HFF-Myc (cell line): Measurements from ENCODE around the gene STK32C.

Experiments used
- DNase-seq: peaks from one replicate; pipeline ENCODE4 v3.0.0-alpha.2; 2011; ENCODE audit warnings: low read depth; ENCODE audit errors: extremely low read depth
- H3K4me3 ChIP-seq: replicated peaks from 2 replicates; pipeline ENCODE4 v1.5.1; 2011; ENCODE audit warnings: low read depth, mild to moderate bottlenecking, control low read depth, low read length
- CTCF ChIP-seq: IDR thresholded peaks from 2 replicates; pipeline ENCODE4 v1.5.1; 2012; ENCODE audit warnings: mild to moderate bottlenecking, low read depth, low read length, control low read depth; ENCODE audit errors: missing control alignments

STK32C gene

GRCh38 chr10:132306864-132307751, 642 bp downstream of the STK32C start:
- H3K4me3 ChIP-seq = peak overlapping the region; percentile 54
- no peak for TF ChIP-seq CTCF
- no peak for DNase-seq

DNA sequence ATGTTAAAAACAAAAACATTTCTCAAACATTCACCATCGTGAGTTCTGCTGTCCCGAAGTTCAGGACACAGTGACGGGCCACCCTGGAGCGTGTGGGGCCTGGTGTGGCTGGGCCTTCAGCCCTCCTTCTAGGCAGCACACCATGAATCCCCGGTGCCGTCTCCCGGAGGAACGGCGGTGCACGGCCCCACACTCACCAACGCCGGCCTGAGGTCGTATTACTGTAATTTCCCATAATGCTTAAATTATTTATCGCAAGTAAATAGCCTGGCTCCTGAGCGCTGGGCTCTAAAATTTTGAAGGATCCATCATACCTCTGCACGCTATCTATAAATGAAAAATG, 1.4 kb downstream of the STK32C start:
- no peak for TF ChIP-seq CTCF
- H3K4me3 ChIP-seq = peak overlapping the region; percentile 54
- DNase-seq = no peak

- DNase-seq = no peak
- no peak overlapping the region for H3K4me3 ChIP-seq
These were observed 2.0 kb downstream of the STK32C start for GRCh38 chr10:132305654-132306342.

GRCh38 chr10:132304756-132305509, 2.8 kb downstream of the STK32C start:
- TF ChIP-seq CTCF = no peak
- DNase-seq = no peak
- no peak overlapping the region for H3K4me3 ChIP-seq

More at GRCh38 chr10:132305654-132306342, 2.0 kb downstream of the STK32C start:
- no peak for TF ChIP-seq CTCF

GRCh38 chr10:132303361-132304115, 4.2 kb downstream of the STK32C start:
- TF ChIP-seq CTCF = no peak

More at GRCh38 chr10:132303361-132304115, 4.2 kb downstream of the STK32C start:
- DNase-seq = no peak
- H3K4me3 ChIP-seq = no peak overlapping the region
